Effector memory CD4-positive, alpha-beta T cell (primary cell): Measurements from ENCODE around the gene TUBA1A.
"Not testable (repeated sequence)": the region's sequence is repeated elsewhere in the genome, so short reads cannot be mapped to it uniquely, and the experiment has no call there.

Source experiments
- DNase-seq, 3 donors: peaks; one replicate each; pipeline ENCODE4 v3.0.0-alpha.2; 2020
- H3K27ac ChIP-seq: 2 replicates; pipeline ENCODE4 v1.7.0; 2013; ENCODE audit warnings: mild to moderate bottlenecking, low read length, moderate library complexity; ENCODE audit not compliant: insufficient read depth, poor library complexity, severe bottlenecking
- H3K27me3 ChIP-seq: replicated peaks from 2 replicates; pipeline ENCODE4 v1.7.0; 2013; ENCODE audit warnings: mild to moderate bottlenecking, low read length; ENCODE audit not compliant: insufficient read depth, control insufficient read depth, poor library complexity, severe bottlenecking
- H3K36me3 ChIP-seq: 2 replicates; pipeline ENCODE4 v1.7.0; 2013; ENCODE audit warnings: mild to moderate bottlenecking, low read length, moderate library complexity; ENCODE audit not compliant: control insufficient read depth, insufficient read depth
- H3K4me1 ChIP-seq: 2 replicates; pipeline ENCODE4 v1.7.0; 2013; ENCODE audit warnings: low read length, mild to moderate bottlenecking; ENCODE audit not compliant: control insufficient read depth, insufficient read depth, poor library complexity, severe bottlenecking
- H3K4me3 ChIP-seq: 2 replicates; pipeline ENCODE4 v1.7.0; 2013; ENCODE audit warnings: low read length, low read depth, mild to moderate bottlenecking; ENCODE audit not compliant: insufficient read depth, poor library complexity, severe bottlenecking
- H3K9me3 ChIP-seq: 2 replicates; pipeline ENCODE4 v1.7.0; 2013; ENCODE audit warnings: mild to moderate bottlenecking, low read length, moderate library complexity; ENCODE audit not compliant: control insufficient read depth

TUBA1A gene

GRCh38 chr12:49160399-49160798, 28.5 kb downstream of the TUBA1A start:
- no peak overlapping the region for H3K27ac ChIP-seq

GRCh38 chr12:49154221-49154620, 34.7 kb downstream of the TUBA1A start:
- Histone ChIP-seq H3K9me3 (no peaks in the 10 kb centered on the region), H3K27me3 (no peaks in the 10 kb centered on the region), H3K27ac (no peak overlapping the region), H3K36me3 (no peaks in the 10 kb centered on the region), H3K4me3 (no peak overlapping the region), H3K4me1 (no peaks in the 10 kb centered on the region)
- no peak for DNase-seq

More at GRCh38 chr12:49160399-49160798, 28.5 kb downstream of the TUBA1A start:
- Histone ChIP-seq H3K36me3 (no peaks in the 10 kb centered on the region), H3K27me3 (no peaks in the 10 kb centered on the region), H3K9me3 (no peaks in the 10 kb centered on the region), H3K4me1 (no peaks in the 10 kb centered on the region), H3K4me3 (no peak overlapping the region)
- DNase-seq: no peak

- H3K4me3 ChIP-seq: no peak overlapping the region
- DNase-seq: no peak
- H3K27ac ChIP-seq: no peak overlapping the region
- no peaks in the 10 kb centered on the region for H3K27me3 ChIP-seq
- no peaks in the 10 kb centered on the region for H3K36me3 ChIP-seq
- no peaks in the 10 kb centered on the region for H3K9me3 ChIP-seq
- H3K4me1 ChIP-seq: no peaks in the 10 kb centered on the region
These were observed 41.5 kb downstream of the TUBA1A start for GRCh38 chr12:49147384-49147783.

- Histone ChIP-seq H3K27ac (no peak overlapping the region), H3K36me3 (no peaks in the 10 kb centered on the region), H3K9me3 (no peaks in the 10 kb centered on the region), H3K4me1 (no peaks in the 10 kb centered on the region), H3K4me3 (no peak overlapping the region), H3K27me3 (no peaks in the 10 kb centered on the region)
- DNase-seq: no peak
These were observed 42.5 kb downstream of the TUBA1A start for GRCh38 chr12:49146406-49146805.

GRCh38 chr12:49144384-49144783, 44.5 kb downstream of the TUBA1A start:
- Histone ChIP-seq H3K4me3 (no peak overlapping the region), H3K27ac (no peak overlapping the region), H3K36me3 (no peaks in the 10 kb centered on the region), H3K27me3 (no peaks in the 10 kb centered on the region), H3K4me1 (no peaks in the 10 kb centered on the region), H3K9me3 (no peaks in the 10 kb centered on the region)
- no peak for DNase-seq

- no peaks in the 10 kb centered on the region for H3K9me3 ChIP-seq
- H3K27me3 ChIP-seq: no peaks in the 10 kb centered on the region
- DNase-seq: no peak
These were observed 49.9 kb downstream of the TUBA1A start for GRCh38 chr12:49138999-49139398.

GRCh38 chr12:49138587-49138986, 50.3 kb downstream of the TUBA1A start:
- H3K4me3 ChIP-seq: no peak overlapping the region
- no peaks in the 10 kb centered on the region for H3K4me1 ChIP-seq
- no peaks in the 10 kb centered on the region for H3K36me3 ChIP-seq
- no peaks in the 10 kb centered on the region for H3K9me3 ChIP-seq
- no peak for DNase-seq
- H3K27ac ChIP-seq: no peak overlapping the region
- no peaks in the 10 kb centered on the region for H3K27me3 ChIP-seq

More at GRCh38 chr12:49138999-49139398, 49.9 kb downstream of the TUBA1A start:
- no peak overlapping the region for H3K4me3 ChIP-seq
- no peak overlapping the region for H3K27ac ChIP-seq
- H3K36me3 ChIP-seq: no peaks in the 10 kb centered on the region
- H3K4me1 ChIP-seq: no peaks in the 10 kb centered on the region

- H3K27ac ChIP-seq: no peak overlapping the region
- H3K36me3 ChIP-seq: no peaks in the 10 kb centered on the region
- DNase-seq: no peak
- no peak overlapping the region for H3K4me3 ChIP-seq
- no peaks in the 10 kb centered on the region for H3K9me3 ChIP-seq
- no peaks in the 10 kb centered on the region for H3K27me3 ChIP-seq
- H3K4me1 ChIP-seq: no peaks in the 10 kb centered on the region
These were observed 51.4 kb downstream of the TUBA1A start for GRCh38 chr12:49137476-49137875.

- H3K27me3 ChIP-seq, H3K4me3 ChIP-seq, H3K9me3 ChIP-seq, DNase-seq, H3K36me3 ChIP-seq, H3K4me1 ChIP-seq, H3K27ac ChIP-seq: not testable (repeated sequence)
These were observed 51.9 kb downstream of the TUBA1A start for GRCh38 chr12:49136997-49137396.
